Measurements from ENCODE around the gene HNRNPUL1.

The HNRNPUL1 gene

GRCh38 chr19:41221514-41222205, 42.5 kb upstream of the HNRNPUL1 start:
- in situ Hi-C loops (cut with MboI; ENCODE audit: low pct_unique_long_range_greater_than_20kb, low sequenced_read_pairs, unreplicated experiment): no loop called here
- no peak for DNase-seq (ENCODE audit: low spot score)
- no peak for TF ChIP-seq CTCF (IDR thresholded peaks at IDR 0.05; ENCODE audit: extremely low read depth, insufficient read depth, missing control alignments)

- in situ Hi-C loops (cut with MboI; ENCODE audit: low pct_unique_long_range_greater_than_20kb, low sequenced_read_pairs, unreplicated experiment): no loop called here
- no peak for DNase-seq (ENCODE audit: low spot score)
- no peak for TF ChIP-seq CTCF (IDR thresholded peaks at IDR 0.05; ENCODE audit: extremely low read depth, insufficient read depth, missing control alignments)
These were observed 41.9 kb upstream of the HNRNPUL1 start for GRCh38 chr19:41222240-41222639.

GRCh38 chr19:41223431-41224234, 40.5 kb upstream of the HNRNPUL1 start:
- TF ChIP-seq CTCF (IDR thresholded peaks at IDR 0.05; ENCODE audit: extremely low read depth, insufficient read depth, missing control alignments): no peak
- in situ Hi-C loops (cut with MboI; ENCODE audit: low pct_unique_long_range_greater_than_20kb, low sequenced_read_pairs, unreplicated experiment): no loop called here
- DNase-seq (ENCODE audit: low spot score): no peak

- in situ Hi-C loops (cut with MboI; ENCODE audit: low pct_unique_long_range_greater_than_20kb, low sequenced_read_pairs, unreplicated experiment): no loop called here
- DNase-seq (ENCODE audit: low spot score): no peak
- no peak for TF ChIP-seq CTCF (IDR thresholded peaks at IDR 0.05; ENCODE audit: extremely low read depth, insufficient read depth, missing control alignments)
These were observed 39.5 kb upstream of the HNRNPUL1 start for GRCh38 chr19:41224632-41225031.

GRCh38 chr19:41225238-41226052, 38.7 kb upstream of the HNRNPUL1 start:
- DNase-seq (ENCODE audit: low spot score): no peak
- no peak for TF ChIP-seq CTCF (IDR thresholded peaks at IDR 0.05; ENCODE audit: extremely low read depth, insufficient read depth, missing control alignments)
- in situ Hi-C loops (cut with MboI; ENCODE audit: low pct_unique_long_range_greater_than_20kb, low sequenced_read_pairs, unreplicated experiment): no loop called here

- no peak for TF ChIP-seq CTCF (IDR thresholded peaks at IDR 0.05; ENCODE audit: extremely low read depth, insufficient read depth, missing control alignments)
- in situ Hi-C loops (cut with MboI; ENCODE audit: low pct_unique_long_range_greater_than_20kb, low sequenced_read_pairs, unreplicated experiment): no loop called here
- DNase-seq (ENCODE audit: low spot score): no peak
These were observed 37.9 kb upstream of the HNRNPUL1 start for GRCh38 chr19:41226053-41226873.

Data from GM13977 (cell line).